Neural cell (in vitro differentiated cells): ENCODE results near the gene DEGS2. TPM values are rescaled to one million over a fixed set of nuclear protein-coding genes. Genes with fewer than 3 reads are reported as not detected.

Experiments
- H2AFZ ChIP-seq: fragments of 200-600, 300-800 bp; sonication (generic), shearing (Covaris generic); 2 replicates; pipeline ENCODE4 v1.6.0; 2014; ENCODE audit warnings: low read depth, mild to moderate bottlenecking, antibody characterized with exemption, low read length, moderate library complexity
- H3F3A ChIP-seq: fragments of 200-600 bp; shearing (Covaris generic); 2 replicates; pipeline ENCODE4 v1.6.1; 2016; ENCODE audit warnings: mild to moderate bottlenecking, moderate library complexity, mixed read lengths, antibody characterized with exemption, low read length; ENCODE audit not compliant: insufficient read depth, poor library complexity, severe bottlenecking
- H3K27ac ChIP-seq: fragments of 200-600, 300-800 bp; sonication (generic), shearing (Covaris generic); 2 replicates; pipeline ENCODE4 v1.5.1; 2014; ENCODE audit warnings: mild to moderate bottlenecking, low read length, moderate library complexity
- H3K27me3 ChIP-seq: fragments of 300-800, 200-600 bp; sonication (generic), shearing (Covaris generic); 2 replicates; pipeline ENCODE4 v1.6.0; 2014; ENCODE audit warnings: mild to moderate bottlenecking, low read depth, low read length, moderate library complexity; ENCODE audit not compliant: insufficient read depth
- H3K36me3 ChIP-seq: fragments of 300-800, 200-600 bp; sonication (generic), shearing (Covaris generic); 2 replicates; pipeline ENCODE4 v1.5.1; 2014; ENCODE audit warnings: mild to moderate bottlenecking, antibody characterized with exemption, low read length, moderate library complexity; ENCODE audit not compliant: insufficient read depth
- H3K4me2 ChIP-seq: fragments of 300-800, 200-600 bp; sonication (generic), shearing (Covaris generic); 2 replicates; pipeline ENCODE4 v1.6.0; 2014; ENCODE audit warnings: mild to moderate bottlenecking, low read length
- H3K4me3 ChIP-seq: fragments of 300-800, 200-600 bp; sonication (generic), shearing (Covaris generic); 2 replicates; pipeline ENCODE4 v1.5.1; 2014; ENCODE audit warnings: mild to moderate bottlenecking, low read length, moderate library complexity
- H3K79me2 ChIP-seq: fragments of 200-600 bp; shearing (Covaris generic); replicated peaks from 2 replicates; pipeline ENCODE4 v1.6.0; 2014; ENCODE audit warnings: mild to moderate bottlenecking, low read length, moderate library complexity; ENCODE audit not compliant: insufficient read depth
- H3K9ac ChIP-seq: fragments of 300-800, 200-600 bp; sonication (generic), shearing (Covaris generic); 2 replicates; pipeline ENCODE4 v1.6.1; 2016; ENCODE audit warnings: mild to moderate bottlenecking, low read length, mixed read lengths
- H3K9me2 ChIP-seq: fragments of 200-600 bp; shearing (Covaris generic); 2 replicates; pipeline ENCODE4 v1.6.1; 2016; ENCODE audit warnings: mild to moderate bottlenecking, low read length, mixed read lengths; ENCODE audit not compliant: insufficient read depth
- H3K9me3 ChIP-seq: fragments of 200-600, 300-800 bp; sonication (generic), shearing (Covaris generic); 2 replicates; pipeline ENCODE4 v1.6.1; 2016; ENCODE audit warnings: mild to moderate bottlenecking, mixed run types, low read length, moderate library complexity, mixed read lengths
- H4K20me1 ChIP-seq: fragments of 200-600 bp; shearing (Covaris generic); 2 replicates; pipeline ENCODE4 v1.6.1; 2016; ENCODE audit warnings: mild to moderate bottlenecking, mixed run types; ENCODE audit not compliant: insufficient read depth
- EP300 ChIP-seq: fragments of 450-650 bp; conservative IDR thresholded peaks from 2 replicates; pipeline ENCODE4 v1.6.1; 2014; ENCODE audit warnings: antibody characterized with exemption, mild to moderate bottlenecking, moderate library complexity; ENCODE audit not compliant: poor library complexity, severe bottlenecking
- EZH2 ChIP-seq: fragments of 200-600, 300-800 bp; shearing (Covaris generic), sonication (generic); IDR thresholded peaks from 2 replicates; pipeline ENCODE4 v1.6.1; 2014; ENCODE audit warnings: antibody characterized with exemption, low read length, borderline replicate concordance, mild to moderate bottlenecking; ENCODE audit not compliant: insufficient read depth, poor library complexity, severe bottlenecking
- MXI1 ChIP-seq: fragments of 450-650 bp; conservative IDR thresholded peaks from 2 replicates; pipeline ENCODE4 v1.6.1; 2014; ENCODE audit warnings: antibody characterized with exemption, mild to moderate bottlenecking; ENCODE audit not compliant: poor library complexity, severe bottlenecking
- POLR2AphosphoS5 ChIP-seq: IDR thresholded peaks from 2 replicates; pipeline ENCODE4 v1.6.1; 2012
- RAD21 ChIP-seq: fragments of 450-650 bp; conservative IDR thresholded peaks from 2 replicates; pipeline ENCODE4 v1.6.1; 2014; ENCODE audit warnings: antibody characterized with exemption, mild to moderate bottlenecking, moderate library complexity
- SMC3 ChIP-seq: fragments of 450-650 bp; conservative IDR thresholded peaks from 2 replicates; pipeline ENCODE4 v1.6.1; 2014; ENCODE audit warnings: antibody characterized with exemption, mild to moderate bottlenecking, moderate library complexity; ENCODE audit not compliant: poor library complexity
- TAF1 ChIP-seq: IDR thresholded peaks from 2 replicates; pipeline ENCODE4 v1.6.1; 2012; ENCODE audit warnings: low read depth
- polyA plus RNA-seq: library from polyadenylated mRNA; depleted of rRNA; stranded (reverse); fragments of >200 nt; gene quantifications from 2 replicates; pipeline ENCODE4 v1.2.3, GENCODE V29; 2014
- TF ChIP-seq, protein P1 (sequence below): IDR thresholded peaks from 2 replicates; pipeline ENCODE4 v1.6.1; 2012; ENCODE audit warnings: borderline replicate concordance
- TF ChIP-seq, protein P2 (sequence below): fragments of 450-650 bp; IDR thresholded peaks from 2 replicates; pipeline ENCODE4 v1.5.1; 2014; ENCODE audit warnings: antibody characterized with exemption, mild to moderate bottlenecking, moderate library complexity; ENCODE audit not compliant: poor library complexity, severe bottlenecking

Gene DEGS2
- polyA plus RNA-seq, 1 donor from 2014 or later, result 0.37 TPM

DNA sequence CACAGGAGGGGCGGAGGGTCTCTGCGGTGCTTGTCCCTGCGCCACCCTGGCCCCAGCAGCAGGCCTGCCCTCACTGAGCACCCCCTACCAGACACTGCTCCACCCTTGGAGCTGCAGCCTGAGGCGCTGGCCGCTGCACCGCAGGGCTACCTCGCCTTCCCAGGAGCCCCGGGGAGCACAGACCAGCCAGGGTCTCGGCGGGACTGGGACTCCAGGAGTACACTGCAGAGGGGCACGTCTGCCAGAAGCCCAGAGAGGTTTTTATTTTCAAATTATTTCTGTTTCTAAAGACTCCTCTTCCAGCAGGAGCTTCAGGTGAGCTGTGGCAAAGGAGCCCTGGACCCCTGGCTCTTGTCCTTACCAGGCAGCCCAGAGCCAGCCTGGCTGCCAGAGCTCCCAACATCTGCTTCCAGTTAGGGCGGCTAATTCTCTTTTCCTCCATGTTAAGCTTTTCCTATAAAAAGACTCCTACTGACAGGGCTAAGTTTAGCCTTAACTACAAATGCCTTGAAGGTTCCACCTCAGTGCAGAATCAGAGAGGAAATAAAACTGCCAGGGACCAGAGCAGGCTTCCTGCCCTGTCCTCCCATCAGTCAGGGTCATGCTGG lies 26.4 kb downstream of the DEGS2 start:
- no peak for TF ChIP-seq TAF1
- TF ChIP-seq, protein P1, sequence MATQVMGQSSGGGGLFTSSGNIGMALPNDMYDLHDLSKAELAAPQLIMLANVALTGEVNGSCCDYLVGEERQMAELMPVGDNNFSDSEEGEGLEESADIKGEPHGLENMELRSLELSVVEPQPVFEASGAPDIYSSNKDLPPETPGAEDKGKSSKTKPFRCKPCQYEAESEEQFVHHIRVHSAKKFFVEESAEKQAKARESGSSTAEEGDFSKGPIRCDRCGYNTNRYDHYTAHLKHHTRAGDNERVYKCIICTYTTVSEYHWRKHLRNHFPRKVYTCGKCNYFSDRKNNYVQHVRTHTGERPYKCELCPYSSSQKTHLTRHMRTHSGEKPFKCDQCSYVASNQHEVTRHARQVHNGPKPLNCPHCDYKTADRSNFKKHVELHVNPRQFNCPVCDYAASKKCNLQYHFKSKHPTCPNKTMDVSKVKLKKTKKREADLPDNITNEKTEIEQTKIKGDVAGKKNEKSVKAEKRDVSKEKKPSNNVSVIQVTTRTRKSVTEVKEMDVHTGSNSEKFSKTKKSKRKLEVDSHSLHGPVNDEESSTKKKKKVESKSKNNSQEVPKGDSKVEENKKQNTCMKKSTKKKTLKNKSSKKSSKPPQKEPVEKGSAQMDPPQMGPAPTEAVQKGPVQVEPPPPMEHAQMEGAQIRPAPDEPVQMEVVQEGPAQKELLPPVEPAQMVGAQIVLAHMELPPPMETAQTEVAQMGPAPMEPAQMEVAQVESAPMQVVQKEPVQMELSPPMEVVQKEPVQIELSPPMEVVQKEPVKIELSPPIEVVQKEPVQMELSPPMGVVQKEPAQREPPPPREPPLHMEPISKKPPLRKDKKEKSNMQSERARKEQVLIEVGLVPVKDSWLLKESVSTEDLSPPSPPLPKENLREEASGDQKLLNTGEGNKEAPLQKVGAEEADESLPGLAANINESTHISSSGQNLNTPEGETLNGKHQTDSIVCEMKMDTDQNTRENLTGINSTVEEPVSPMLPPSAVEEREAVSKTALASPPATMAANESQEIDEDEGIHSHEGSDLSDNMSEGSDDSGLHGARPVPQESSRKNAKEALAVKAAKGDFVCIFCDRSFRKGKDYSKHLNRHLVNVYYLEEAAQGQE, result no peak
- no peak for TF ChIP-seq RAD21
- TF ChIP-seq, protein P2, sequence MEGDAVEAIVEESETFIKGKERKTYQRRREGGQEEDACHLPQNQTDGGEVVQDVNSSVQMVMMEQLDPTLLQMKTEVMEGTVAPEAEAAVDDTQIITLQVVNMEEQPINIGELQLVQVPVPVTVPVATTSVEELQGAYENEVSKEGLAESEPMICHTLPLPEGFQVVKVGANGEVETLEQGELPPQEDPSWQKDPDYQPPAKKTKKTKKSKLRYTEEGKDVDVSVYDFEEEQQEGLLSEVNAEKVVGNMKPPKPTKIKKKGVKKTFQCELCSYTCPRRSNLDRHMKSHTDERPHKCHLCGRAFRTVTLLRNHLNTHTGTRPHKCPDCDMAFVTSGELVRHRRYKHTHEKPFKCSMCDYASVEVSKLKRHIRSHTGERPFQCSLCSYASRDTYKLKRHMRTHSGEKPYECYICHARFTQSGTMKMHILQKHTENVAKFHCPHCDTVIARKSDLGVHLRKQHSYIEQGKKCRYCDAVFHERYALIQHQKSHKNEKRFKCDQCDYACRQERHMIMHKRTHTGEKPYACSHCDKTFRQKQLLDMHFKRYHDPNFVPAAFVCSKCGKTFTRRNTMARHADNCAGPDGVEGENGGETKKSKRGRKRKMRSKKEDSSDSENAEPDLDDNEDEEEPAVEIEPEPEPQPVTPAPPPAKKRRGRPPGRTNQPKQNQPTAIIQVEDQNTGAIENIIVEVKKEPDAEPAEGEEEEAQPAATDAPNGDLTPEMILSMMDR, result no peak
- TF ChIP-seq MXI1, result no peak
- no peak for TF ChIP-seq EP300
- no peak for TF ChIP-seq EZH2
- no peak for TF ChIP-seq POLR2AphosphoS5
- TF ChIP-seq SMC3, result no peak
- Histone ChIP-seq H3K27ac (no peak overlapping the region), H3K9me2 (no peaks in the 10 kb centered on the region), H3K4me2 (no peak overlapping the region), H3K36me3 (peaks cover under 1% of the 10 kb centered on the region), H3K4me3 (no peak overlapping the region), H3K9ac (no peak overlapping the region), H3K27me3 (no peaks in the 10 kb centered on the region), H3F3A (no peaks in the 10 kb centered on the region), H3K79me2 (no peaks in the 10 kb centered on the region), H2AFZ (no peak overlapping the region), H4K20me1 (no peaks in the 10 kb centered on the region), H3K9me3 (no peaks in the 10 kb centered on the region)

DNA sequence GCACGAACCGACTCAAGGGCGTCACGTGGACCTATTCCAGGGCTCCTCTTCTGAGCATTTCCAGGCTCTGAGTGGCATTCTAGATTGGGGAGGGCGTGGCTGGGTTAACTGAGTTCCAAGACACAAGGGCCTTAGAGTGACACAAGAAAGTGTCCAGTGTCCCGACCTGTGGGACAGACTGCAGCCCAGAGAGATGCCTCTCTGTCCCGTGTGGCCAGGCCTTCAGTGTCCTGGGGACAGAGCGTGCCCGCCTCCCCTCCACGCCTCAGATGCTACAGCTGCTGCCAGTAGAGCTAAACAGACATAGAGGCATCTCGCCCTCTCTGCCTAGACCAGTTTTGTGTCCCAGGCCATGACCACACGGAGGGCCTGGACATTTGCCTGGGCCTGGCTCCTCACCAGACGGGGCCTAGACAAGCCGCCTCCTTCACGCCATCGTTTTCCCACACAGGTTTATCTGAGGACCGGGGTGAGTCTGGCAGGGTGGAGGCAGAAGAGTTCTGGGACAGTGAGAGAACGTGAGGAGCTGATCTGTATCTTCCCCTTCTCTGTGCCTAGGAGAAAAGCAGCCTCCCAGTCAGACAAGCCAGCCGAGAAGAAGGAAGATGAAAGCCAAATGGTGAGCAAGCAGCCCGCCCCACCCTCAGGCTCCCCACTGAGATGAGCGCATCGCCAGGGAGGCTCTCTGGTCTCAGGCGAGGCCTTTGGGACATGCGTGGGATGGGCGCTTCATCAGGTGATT lies 27.1 kb downstream of the DEGS2 start:
- no peak overlapping the region for H2AFZ ChIP-seq
- no peaks in the 10 kb centered on the region for H3K9me2 ChIP-seq
- peaks cover 7% of the 10 kb centered on the region for H3K36me3 ChIP-seq
- no peak overlapping the region for H3K27ac ChIP-seq
- no peak overlapping the region for H3K4me3 ChIP-seq
- H3K27me3 ChIP-seq, result no peaks in the 10 kb centered on the region
- TF ChIP-seq, protein P2, result no peak
- TF ChIP-seq MXI1 (no peak), EP300 (no peak), RAD21 (no peak), POLR2AphosphoS5 (no peak), EZH2 (no peak), TAF1 (no peak), SMC3 (no peak)
- TF ChIP-seq, protein P1, result no peak
- no peaks in the 10 kb centered on the region for H4K20me1 ChIP-seq
- no peak overlapping the region for H3K4me2 ChIP-seq
- no peaks in the 10 kb centered on the region for H3F3A ChIP-seq
- H3K9ac ChIP-seq, result no peak overlapping the region
- H3K79me2 ChIP-seq, result no peaks in the 10 kb centered on the region
- no peaks in the 10 kb centered on the region for H3K9me3 ChIP-seq
